Breast epithelium (tissue), 4 donors: ENCODE data around the gene ST7. TPM values are rescaled to one million over a fixed set of nuclear protein-coding genes. Genes with fewer than 3 reads are reported as not detected.

Experiments
- DNase-seq, 2 donors: peaks; one replicate each; pipeline ENCODE4 v3.0.0-alpha.2; 2019; ENCODE audit warnings: low spot score in 2 of 2
- H3K27ac ChIP-seq, 2 donors: fragments of 200-600 bp; sonication (generic) in 1 of 2; one replicate each; pipeline ENCODE4 v1.5.1; 2016 to 2019; ENCODE audit warnings: mild to moderate bottlenecking in 1 of 2
- H3K27me3 ChIP-seq, 2 donors: fragments of 200-600 bp; sonication (generic) in 1 of 2; one replicate each; pipeline versions ENCODE4 v1.5.1 to v1.6.0; 2017 to 2019; ENCODE audit warnings: control low read depth in 1 of 2, mild to moderate bottlenecking in 1 of 2
- H3K36me3 ChIP-seq: fragments of 200-600 bp; one replicate; pipeline ENCODE4 v1.5.1; 2019
- H3K4me1 ChIP-seq, 2 donors: fragments of 200-600 bp; sonication (generic); one replicate each; pipeline ENCODE4 v1.5.1; 2016 to 2019; ENCODE audit warnings: control low read depth in 1 of 2
- H3K4me3 ChIP-seq, 3 donors: fragments of 200-600 bp; sonication (generic); 1 replicate in 2 of 3; 2 replicates in 1 of 3; pipeline ENCODE4 v1.5.1; 2016 to 2019; ENCODE audit warnings: mild to moderate bottlenecking in 3 of 3, moderate library complexity in 2 of 3
- H3K9me3 ChIP-seq, 2 donors: fragments of 200-600 bp; sonication (generic) in 1 of 2; one replicate each; pipeline ENCODE4 v1.5.1; 2016 to 2019; ENCODE audit warnings: control low read depth in 1 of 2
- CTCF ChIP-seq, 3 donors: fragments of 450-650 bp; IDR thresholded peaks; one replicate each; pipeline ENCODE4 v1.5.1; 2016 to 2017; ENCODE audit warnings: antibody characterized with exemption in 3 of 3, mild to moderate bottlenecking in 3 of 3, moderate library complexity in 3 of 3
- POLR2A ChIP-seq: fragments of 450-650 bp; IDR thresholded peaks from one replicate; pipeline ENCODE4 v1.6.1; 2016; ENCODE audit warnings: antibody characterized with exemption, mild to moderate bottlenecking, moderate library complexity
- POLR2AphosphoS5 ChIP-seq, 3 donors: sonication (generic); formaldehyde crosslinking; IDR thresholded peaks; one replicate each; pipeline ENCODE4 v1.6.1; 2017; ENCODE audit warnings: antibody characterized with exemption in 3 of 3
- intact Hi-C: fragments of 100-400 bp; cut with DNase I; formaldehyde crosslinking; loops from one replicate; pipeline ENCODE4 v1.15.1; 2023; ENCODE audit warnings: low total_unique reads
- total RNA-seq, 3 donors: library from RNA; depleted of rRNA; stranded (reverse); fragments of >200 nt; gene quantifications; one replicate each; pipeline ENCODE4 v1.1.0, GENCODE V29; 2016

The ST7 gene
- total RNA-seq, 3 donors from 2014 or later = 24.3 to 41.4 (median 27.5) TPM

GRCh38 chr7:117155694-117156093 is 202.4 kb downstream of the ST7 start:
- H3K27ac ChIP-seq = no peak overlapping the region
- no peaks in the 10 kb centered on the region for H3K9me3 ChIP-seq
- H3K27me3 ChIP-seq = no peaks in the 10 kb centered on the region
- DNase-seq = no peak
- no peak overlapping the region for H3K4me3 ChIP-seq
- no peaks in the 10 kb centered on the region for H3K4me1 ChIP-seq
- intact Hi-C loops = no loop called here
- TF ChIP-seq POLR2A (no peak), POLR2AphosphoS5 (IDR thresholded peaks at IDR 0.05) (no peak), CTCF (IDR thresholded peaks at IDR 0.05) (no peak)
- H3K36me3 ChIP-seq = no peaks in the 10 kb centered on the region

- intact Hi-C loops = no loop called here
- peak overlapping the region in 1 of 2 donors; percentile 16 for H3K27ac ChIP-seq
- no peak for DNase-seq
- no peaks in the 10 kb centered on the region for H3K4me1 ChIP-seq
- no peaks in the 10 kb centered on the region for H3K36me3 ChIP-seq
- no peaks in the 10 kb centered on the region for H3K27me3 ChIP-seq
- H3K9me3 ChIP-seq = no peaks in the 10 kb centered on the region
- H3K4me3 ChIP-seq = no peak overlapping the region
- TF ChIP-seq CTCF (IDR thresholded peaks at IDR 0.05) (no peak), POLR2A (no peak), POLR2AphosphoS5 (IDR thresholded peaks at IDR 0.05) (no peak)
Measured at GRCh38 chr7:117157241-117158209, 204.2 kb downstream of the ST7 start.

DNA sequence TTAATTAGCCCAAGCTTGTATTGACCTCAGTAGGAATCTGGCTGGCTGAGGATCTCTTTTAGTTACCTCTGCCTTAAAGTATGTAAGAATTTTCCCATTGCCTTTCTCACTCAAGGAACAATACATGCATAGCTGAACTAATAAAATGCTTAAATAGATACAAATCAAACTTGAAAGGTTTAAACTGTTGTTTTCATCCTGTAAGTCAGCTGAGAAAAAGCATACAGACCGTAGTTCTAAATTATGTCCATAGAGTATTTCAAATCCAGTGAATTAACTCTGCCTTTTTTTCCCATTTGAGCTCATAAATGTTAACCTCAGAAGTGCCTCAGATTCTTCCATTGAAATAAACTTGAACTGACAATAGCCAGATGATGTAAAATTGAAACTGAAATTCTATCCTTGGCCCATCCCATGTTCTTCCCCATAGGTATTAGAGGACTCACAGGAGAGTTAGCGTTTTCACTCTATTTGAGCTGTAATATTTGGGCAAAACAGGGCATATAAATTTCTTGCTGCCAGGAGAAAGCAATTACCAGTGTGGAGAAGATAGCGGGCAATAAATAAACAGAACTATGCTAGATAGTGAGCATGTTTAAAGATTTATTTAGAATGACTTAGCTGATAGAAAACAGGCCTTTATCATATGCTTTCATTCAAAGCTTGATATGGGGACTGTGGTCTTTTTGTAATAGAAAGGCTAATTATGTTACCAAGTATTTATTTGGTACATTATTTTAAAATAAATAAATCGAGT is 205.8 kb downstream of the ST7 start:
- TF ChIP-seq POLR2A = no peak
- DNase-seq = no peak

DNA sequence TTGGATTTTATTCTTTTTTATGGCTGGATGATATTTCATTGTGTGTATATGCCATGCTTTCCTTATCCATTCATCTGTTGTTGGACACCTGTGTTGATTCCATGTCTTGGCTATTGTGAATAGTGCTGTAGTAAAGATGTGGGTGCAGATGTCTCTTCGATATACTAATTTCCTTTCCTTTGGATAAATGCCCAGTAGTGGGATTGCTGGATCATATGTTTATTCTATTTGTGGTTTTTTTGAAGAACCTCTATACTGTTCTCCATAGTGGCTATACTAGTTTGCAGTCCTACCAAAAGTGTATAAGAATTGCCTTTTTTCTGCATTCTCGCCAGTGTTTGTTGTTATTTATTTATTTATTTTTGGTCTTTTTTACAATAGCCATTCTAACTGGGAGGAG is 209.8 kb downstream of the ST7 start:
- no peak for DNase-seq
- intact Hi-C loops = no loop called here
- no peaks in the 10 kb centered on the region for H3K36me3 ChIP-seq
- no peaks in the 10 kb centered on the region for H3K4me1 ChIP-seq
- no peak overlapping the region for H3K4me3 ChIP-seq
- no peaks in the 10 kb centered on the region for H3K27me3 ChIP-seq
- H3K9me3 ChIP-seq = no peaks in the 10 kb centered on the region
- TF ChIP-seq POLR2AphosphoS5 (IDR thresholded peaks at IDR 0.05) (no peak), POLR2A (no peak), CTCF (IDR thresholded peaks at IDR 0.05) (no peak)
- no peak overlapping the region for H3K27ac ChIP-seq

More for the DNA sequence above, 205.8 kb downstream of the ST7 start:
- Histone ChIP-seq H3K4me1 (no peaks in the 10 kb centered on the region), H3K27me3 (no peaks in the 10 kb centered on the region), H3K36me3 (no peaks in the 10 kb centered on the region), H3K4me3 (no peak overlapping the region), H3K27ac (no peak overlapping the region), H3K9me3 (no peaks in the 10 kb centered on the region)
- intact Hi-C loops = no loop called here

DNA sequence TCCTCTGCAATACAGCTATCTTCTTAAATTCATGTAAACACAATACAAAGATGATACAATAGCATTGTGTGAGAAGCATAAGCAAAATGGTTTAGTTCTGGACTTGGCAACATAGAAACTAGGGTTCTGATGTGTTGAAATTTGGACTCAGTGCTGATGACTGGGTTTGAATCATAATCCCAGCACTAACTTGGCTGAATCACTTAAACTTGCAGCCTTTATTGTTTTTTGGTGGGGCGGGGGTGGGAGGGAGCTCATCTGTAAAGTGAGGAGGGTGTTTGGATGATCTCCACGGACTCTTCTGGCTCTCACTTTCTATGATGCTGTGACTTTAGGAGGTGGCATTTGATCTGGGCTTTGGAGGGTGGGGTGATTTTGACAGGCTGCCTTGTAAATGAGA is 211.3 kb downstream of the ST7 start:
- Histone ChIP-seq H3K9me3 (no peaks in the 10 kb centered on the region), H3K4me1 (no peaks in the 10 kb centered on the region), H3K36me3 (no peaks in the 10 kb centered on the region), H3K27me3 (no peaks in the 10 kb centered on the region), H3K27ac (no peak overlapping the region), H3K4me3 (no peak overlapping the region)
- no peak for DNase-seq
- no peak for TF ChIP-seq CTCF (IDR thresholded peaks at IDR 0.05)
- no peak for TF ChIP-seq POLR2AphosphoS5 (IDR thresholded peaks at IDR 0.05)
- TF ChIP-seq POLR2A = no peak
- intact Hi-C loops = no loop called here
